Heart right ventricle (tissue), 16 donors: Measurements from ENCODE around the gene RET. TPM values are rescaled to one million over a fixed set of nuclear protein-coding genes. Genes with fewer than 3 reads are reported as not detected.
A peak's percentile ranks its signal among the peaks of the same experiment; 100 is the strongest.

Source experiments
- ATAC-seq, 8 donors: fragments of 200-7000 bp; cut with Tn5 transposase; one replicate each; pipeline ENCODE4 v1.9.1; 2020; ENCODE audit warnings: mild to moderate bottlenecking in 8 of 8, moderate library complexity in 8 of 8, moderate number of reproducible peaks in 1 of 8
- DNase-seq, 2 donors: peaks; one replicate each; pipeline ENCODE4 v3.0.0-alpha.2; 2020
- H3K27ac ChIP-seq, 10 donors: fragments of 200-600 bp; sonication (generic) in 2 of 10; one replicate each; pipeline versions ENCODE4 v1.5.0 to v1.8.0; 2020 to 2022; ENCODE audit warnings: mild to moderate bottlenecking in 3 of 10
- H3K27me3 ChIP-seq, 7 donors: fragments of 200-600 bp; one replicate each; pipeline ENCODE4 v1.8.0; 2021 to 2022; ENCODE audit warnings: mild to moderate bottlenecking in 2 of 7
- H3K36me3 ChIP-seq, 9 donors: fragments of 200-600 bp; sonication (generic) in 1 of 9; one replicate each; pipeline versions ENCODE4 v1.5.0 to v1.8.0; 2020 to 2022; ENCODE audit warnings: mild to moderate bottlenecking in 2 of 9
- H3K4me1 ChIP-seq, 9 donors: fragments of 200-600 bp; sonication (generic) in 1 of 9; one replicate each; pipeline versions ENCODE4 v1.5.0 to v1.8.0; 2020 to 2022; ENCODE audit warnings: mild to moderate bottlenecking in 4 of 9
- H3K4me3 ChIP-seq, 10 donors: fragments of 200-600 bp; sonication (generic) in 2 of 10; one replicate each; pipeline versions ENCODE4 v1.5.0 to v1.8.0; 2020 to 2022; ENCODE audit warnings: mild to moderate bottlenecking in 7 of 10, moderate library complexity in 2 of 10
- H3K9me3 ChIP-seq, 11 donors: fragments of 200-600 bp in 10 of 11; sonication (generic) in 2 of 11; one replicate each; pipeline versions ENCODE4 v1.5.0 to v1.8.0; 2013 to 2022; ENCODE audit warnings: mild to moderate bottlenecking in 2 of 11, control low read depth in 1 of 11, moderate library complexity in 1 of 11
- CTCF ChIP-seq, 9 donors: fragments of 200-600 bp; sonication (generic) in 2 of 9; IDR thresholded peaks; one replicate each; pipeline versions ENCODE4 v1.5.0 to v1.8.0; 2021 to 2022; ENCODE audit warnings: antibody characterized with exemption in 9 of 9, mild to moderate bottlenecking in 5 of 9, moderate library complexity in 1 of 9
- WGBS, 2 donors: extraction: QIAGEN DNeasy Blood & Tissue Kit; methylation state at CpG; one replicate each; pipeline ENCODE4 v1.1.7; 2013; ENCODE audit warnings: inconsistent platforms in 1 of 2; 5-methylcytosine and 5-hydroxymethylcytosine counted together
- intact Hi-C, 10 donors: fragments of 100-400 bp; cut with DNase I; formaldehyde crosslinking; loops; one replicate each; pipeline versions ENCODE4 v1.11.1 to v1.14.2; 2022
- polyA plus RNA-seq, 2 donors: library from polyadenylated mRNA; stranded (reverse); fragments of 200-250 nt; gene quantifications; one replicate each; pipeline ENCODE4 v1.2.3, GENCODE V29; 2013
- total RNA-seq, 10 donors: library from RNA; stranded (reverse); fragmentation: NEBNext Ultra II Directional in 3 of 10; extraction: Animal tissue kit (Norgen Biotek cat#: 25700) in 3 of 10; gene quantifications; one replicate each; pipeline versions ENCODE4 v1.2.1 to v1.2.4, GENCODE V29; 2021 to 2023
- donor health status: Arrhythmogenic right ventricular cardiomyopathy.
- donor health status: ischemic (EF 13 %, LVEDD 7.1; RV severe dilation, severe dysfunction).
- donor health status: healthy with polysubstance abuse.
- donor health status: DM: no; HTN: yes; CAD: no.
- donor health status: DM: no; HTN: no; CAD: no.
- donor health status: ischemic (EF 25% LVEDD 6.9; RV normal size, moderate dysfunction).
- donor health status: ischemic (EF 25% LVEDD 5.7; RV mildly dilated, moderate dysfunction).
- donor health status: healthy.
- donor health status: DM: yes; HTN: yes; CAD: no.
- donor health status: Ischemic cardiomyopathy.
- donor health status: ischemic (EF 35%, LVEDD 5.7; RV mildly dilated, moderate dysfunction).
- donor health status: nonischemic (EF 11% LVEDD 7.7; RV severe dilation, severe dysfunction).
- donor health status: DM: yes; HTN: yes; CAD: no.
- donor health status: PGD.
- donor health status: ischemic (EF 29% LVEDD 5.4; RV normal size, mild dysfunction).
- donor health status: nonischemic (EF 23%, LVEDD 6.1; RV moderate dilation, normal function).

RET gene
- total and polyA plus RNA-seq, 12 donors = 0.38 to 2.6 (median 1.2) TPM

DNA sequence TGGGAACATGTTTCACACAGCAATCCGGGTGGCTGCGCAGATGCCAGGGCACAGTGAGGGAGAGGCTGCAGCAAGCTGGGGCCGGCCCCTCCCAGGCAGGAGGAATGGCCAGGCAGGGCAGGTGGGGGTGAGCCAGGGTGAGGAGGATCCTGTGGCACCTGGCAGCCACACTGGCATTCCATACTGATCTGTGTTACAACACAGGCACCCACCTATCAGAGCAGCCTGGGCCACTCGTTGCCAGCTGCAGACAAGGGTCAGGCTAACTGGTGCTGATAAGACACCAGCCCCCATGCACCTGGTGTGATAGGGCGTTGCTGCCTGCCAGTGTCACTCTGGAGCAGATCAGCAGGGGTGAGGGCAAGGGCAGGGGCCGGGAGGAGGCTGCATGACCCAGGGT lies 16.6 kb upstream of the RET start:
- intact Hi-C loops = no loop called here
- Histone ChIP-seq H3K36me3 (no peaks in the 10 kb centered on the region), H3K4me3 (no peak overlapping the region), H3K4me1 (peaks cover 0 to 16% (median 0%) of the 10 kb centered on the region in 9 donors), H3K27me3 (peaks cover 0 to 14% (median 6%) of the 10 kb centered on the region in 7 donors), H3K9me3 (peaks cover 0 to 2% (median 0%) of the 10 kb centered on the region in 11 donors), H3K27ac (no peak overlapping the region)
- 30 to 57% methylated on average over 6 of the region's 6 CpGs for WGBS, 2 donors
- ATAC-seq (peak; percentile 32 to 81 (median 66)), DNase-seq (peak; percentile 20 to 28)
- no peak for TF ChIP-seq CTCF (IDR thresholded peaks at IDR 0.05)

DNA sequence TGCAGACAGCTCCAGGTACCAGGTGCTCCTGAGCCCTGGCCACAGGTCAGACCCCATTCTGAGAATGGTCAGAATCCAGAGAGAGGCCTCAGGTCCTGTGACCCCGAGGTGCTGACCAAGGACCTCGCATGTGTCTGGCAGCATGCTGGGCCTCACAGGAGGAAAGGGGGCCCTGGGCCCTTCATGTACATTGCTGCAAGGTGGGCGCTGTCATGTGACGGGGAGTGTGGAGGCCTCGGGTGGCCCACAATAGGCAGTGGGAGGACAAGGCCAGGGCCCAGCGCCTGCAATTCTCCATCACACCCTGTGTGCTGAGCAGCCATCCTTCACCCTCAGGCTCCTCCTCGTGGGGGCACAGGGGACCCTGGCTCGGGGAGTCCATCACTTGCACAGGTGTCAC lies 15.5 kb upstream of the RET start:
- Histone ChIP-seq H3K36me3 (no peaks in the 10 kb centered on the region), H3K27me3 (peaks cover 0 to 14% (median 6%) of the 10 kb centered on the region in 7 donors), H3K4me1 (peaks cover 0 to 14% (median 0%) of the 10 kb centered on the region in 9 donors), H3K27ac (no peak overlapping the region), H3K4me3 (no peak overlapping the region), H3K9me3 (no peaks in the 10 kb centered on the region)
- WGBS, 2 donors = 91 to 93% methylated on average over 8 of the region's 8 CpGs
- intact Hi-C loops = no loop called here
- ATAC-seq (no peak), DNase-seq (peak in 1 of 2 donors; percentile 1)
- no peak for TF ChIP-seq CTCF (IDR thresholded peaks at IDR 0.05)

GRCh38 chr10:43061760-43062159 lies 15.1 kb upstream of the RET start:
- Histone ChIP-seq H3K4me3 (no peak overlapping the region), H3K27me3 (peaks cover 0 to 14% (median 6%) of the 10 kb centered on the region in 7 donors), H3K4me1 (peaks cover 0 to 11% (median 0%) of the 10 kb centered on the region in 9 donors), H3K27ac (no peak overlapping the region), H3K9me3 (no peaks in the 10 kb centered on the region), H3K36me3 (no peaks in the 10 kb centered on the region)
- no peak for DNase-seq
- 86 to 88% methylated on average over 9 of the region's 9 CpGs for WGBS, 2 donors
- intact Hi-C loops = no loop called here
- no peak for TF ChIP-seq CTCF (IDR thresholded peaks at IDR 0.05)
- no peak for ATAC-seq

DNA sequence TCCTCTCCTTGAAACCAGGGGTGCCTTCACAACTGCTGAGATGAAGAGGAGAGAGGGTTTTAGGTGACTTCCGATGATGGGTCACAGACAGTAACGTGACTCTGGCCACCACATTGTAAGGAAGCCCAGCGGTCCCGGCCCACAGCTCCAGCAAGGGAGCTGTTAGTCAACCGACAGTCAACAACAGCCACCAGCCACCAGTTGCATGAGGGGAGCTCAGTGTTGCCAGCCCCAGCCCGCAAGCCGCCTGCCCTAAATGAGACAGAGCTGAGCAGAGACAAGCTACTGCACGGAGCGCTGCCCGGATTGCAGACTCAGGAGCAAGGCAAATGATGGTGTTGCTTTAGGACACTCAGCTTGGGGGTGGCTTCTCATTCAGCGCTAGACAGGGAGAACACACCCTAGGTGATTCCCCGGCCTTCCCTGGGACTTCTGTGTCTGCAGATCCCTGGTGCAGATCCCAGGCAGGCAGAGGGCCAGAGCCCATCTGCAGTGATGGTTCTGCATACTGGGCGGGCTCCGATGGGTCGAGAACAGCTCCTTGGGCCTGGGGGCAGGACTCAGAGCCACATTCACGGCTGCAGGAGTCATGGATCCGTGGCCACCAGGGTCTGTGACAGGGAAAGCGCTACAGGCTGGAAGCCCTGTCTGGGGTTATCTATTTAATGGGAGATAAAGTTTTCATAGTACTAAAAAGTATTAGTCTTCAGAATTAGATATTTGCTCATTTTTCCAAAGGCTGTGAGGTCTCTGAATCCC lies 14.3 kb upstream of the RET start:
- H3K36me3 ChIP-seq = no peaks in the 10 kb centered on the region
- ATAC-seq (no peak), DNase-seq (no peak)
- no peak overlapping the region for H3K4me3 ChIP-seq
- TF ChIP-seq CTCF (IDR thresholded peaks at IDR 0.05) = no peak
- no peak overlapping the region for H3K27ac ChIP-seq
- H3K9me3 ChIP-seq = no peaks in the 10 kb centered on the region
- H3K4me1 ChIP-seq = peaks cover 0 to 11% (median 0%) of the 10 kb centered on the region in 9 donors
- H3K27me3 ChIP-seq = peaks cover 0 to 14% (median 6%) of the 10 kb centered on the region in 7 donors
- WGBS, 2 donors = 92% methylated on average over 18 of the region's 18 CpGs
- intact Hi-C loops = no loop called here
